Sigmoid colon (tissue), 7 donors: ENCODE measurements around the gene KRT3. TPM values are rescaled to one million over a fixed set of nuclear protein-coding genes. Genes with fewer than 3 reads are reported as not detected.

Source experiments
- DNase-seq: peaks from one replicate; pipeline ENCODE4 v3.0.0-alpha.2; 2019
- H3K27ac ChIP-seq, 4 donors: fragments of 200-600 bp; sonication (generic); one replicate each; pipeline ENCODE4 v1.5.1; 2016 to 2019; ENCODE audit warnings: mild to moderate bottlenecking in 1 of 4
- H3K27me3 ChIP-seq, 3 donors: fragments of 200-600 bp; sonication (generic); one replicate each; pipeline ENCODE4 v1.5.1; 2019; ENCODE audit warnings: mild to moderate bottlenecking in 1 of 3
- H3K36me3 ChIP-seq, 4 donors: fragments of 200-600 bp; sonication (generic); one replicate each; pipeline ENCODE4 v1.5.1; 2016 to 2019
- H3K4me1 ChIP-seq, 4 donors: fragments of 200-600 bp; sonication (generic); one replicate each; pipeline ENCODE4 v1.5.1; 2017 to 2019
- H3K4me3 ChIP-seq, 4 donors: fragments of 200-600 bp; sonication (generic); one replicate each; pipeline ENCODE4 v1.5.1; 2017 to 2019; ENCODE audit warnings: mild to moderate bottlenecking in 2 of 4, moderate library complexity in 1 of 4
- H3K9me3 ChIP-seq, 4 donors: fragments of 200-600 bp in 3 of 4; sonication (generic) in 3 of 4; one replicate each; pipeline versions ENCODE4 v1.5.1 to v1.6.1; 2013 to 2019
- EP300 ChIP-seq, 4 donors: sonication (generic); formaldehyde crosslinking; IDR thresholded peaks; one replicate each; pipeline ENCODE4 v1.6.1; 2017; ENCODE audit warnings: antibody characterized with exemption in 4 of 4
- POLR2A ChIP-seq, 2 donors: fragments of 450-650 bp; IDR thresholded peaks; one replicate each; pipeline ENCODE4 v1.6.1; 2016; ENCODE audit warnings: antibody characterized with exemption in 2 of 2, mild to moderate bottlenecking in 2 of 2, moderate library complexity in 2 of 2
- POLR2AphosphoS5 ChIP-seq, 4 donors: sonication (generic); formaldehyde crosslinking; IDR thresholded peaks; one replicate each; pipeline ENCODE4 v1.6.1; 2017; ENCODE audit warnings: antibody characterized with exemption in 4 of 4
- WGBS, 2 donors: extraction: QIAGEN DNeasy Blood & Tissue Kit; methylation state at CpG; one replicate each; pipeline ENCODE4 v1.1.7; 2013; 5-methylcytosine and 5-hydroxymethylcytosine counted together
- intact Hi-C: fragments of 100-400 bp; cut with DNase I; formaldehyde crosslinking; loops from one replicate; pipeline ENCODE4 v1.15.1; 2023
- polyA plus RNA-seq, 3 donors: library from polyadenylated mRNA; stranded (reverse); fragments of 200-250 nt; gene quantifications; one replicate each; pipeline ENCODE4 v1.2.3, GENCODE V29; 2013
- total RNA-seq, 4 donors: library from RNA; depleted of rRNA; stranded (reverse); fragments of >200 nt; gene quantifications; one replicate each; pipeline ENCODE4 v1.1.0, GENCODE V29; 2016
- TF ChIP-seq, protein P1 (sequence below), 4 experiments: fragments of 450-650 bp in 3 of 4; fragments of 200-600 bp in 1 of 4; IDR thresholded peaks; one replicate each; pipeline ENCODE4 v1.5.1; 2016 to 2019; ENCODE audit warnings: antibody characterized with exemption in 4 of 4, mild to moderate bottlenecking in 3 of 4, moderate library complexity in 2 of 4
- donor health status: healthy with polysubstance abuse.
- donor health status: Bipolar disorder and iron deficiency.
- donor health status: healthy.

KRT3 gene
- total and polyA plus RNA-seq, 7 donors = not detected

DNA sequence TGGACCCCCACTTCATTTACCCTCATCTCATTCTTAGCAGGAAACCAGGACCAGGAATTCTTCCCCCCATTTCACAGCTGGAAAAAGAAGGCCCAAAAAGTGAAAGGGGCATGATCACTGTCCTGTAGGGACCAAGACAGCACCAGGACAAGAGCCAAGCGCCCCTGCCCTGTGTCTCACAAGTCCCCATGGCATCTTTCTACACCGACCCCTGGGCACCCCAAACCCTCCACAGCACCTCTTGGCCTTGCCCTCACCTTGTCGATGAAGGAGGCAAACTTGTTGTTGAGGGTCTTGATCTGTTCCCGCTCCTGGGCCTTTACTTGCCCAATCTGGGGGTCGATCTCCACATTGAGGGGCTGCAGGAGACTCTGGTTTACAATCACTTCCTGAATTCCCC is 19.5 kb downstream of the KRT3 start:
- Histone ChIP-seq H3K27me3 (no peaks in the 10 kb centered on the region), H3K9me3 (no peaks in the 10 kb centered on the region), H3K36me3 (no peaks in the 10 kb centered on the region), H3K27ac (no peak overlapping the region), H3K4me3 (no peak overlapping the region), H3K4me1 (no peaks in the 10 kb centered on the region)
- intact Hi-C loops = no loop called here
- TF ChIP-seq POLR2AphosphoS5 (IDR thresholded peaks at IDR 0.05) = no peak
- TF ChIP-seq, protein P1, sequence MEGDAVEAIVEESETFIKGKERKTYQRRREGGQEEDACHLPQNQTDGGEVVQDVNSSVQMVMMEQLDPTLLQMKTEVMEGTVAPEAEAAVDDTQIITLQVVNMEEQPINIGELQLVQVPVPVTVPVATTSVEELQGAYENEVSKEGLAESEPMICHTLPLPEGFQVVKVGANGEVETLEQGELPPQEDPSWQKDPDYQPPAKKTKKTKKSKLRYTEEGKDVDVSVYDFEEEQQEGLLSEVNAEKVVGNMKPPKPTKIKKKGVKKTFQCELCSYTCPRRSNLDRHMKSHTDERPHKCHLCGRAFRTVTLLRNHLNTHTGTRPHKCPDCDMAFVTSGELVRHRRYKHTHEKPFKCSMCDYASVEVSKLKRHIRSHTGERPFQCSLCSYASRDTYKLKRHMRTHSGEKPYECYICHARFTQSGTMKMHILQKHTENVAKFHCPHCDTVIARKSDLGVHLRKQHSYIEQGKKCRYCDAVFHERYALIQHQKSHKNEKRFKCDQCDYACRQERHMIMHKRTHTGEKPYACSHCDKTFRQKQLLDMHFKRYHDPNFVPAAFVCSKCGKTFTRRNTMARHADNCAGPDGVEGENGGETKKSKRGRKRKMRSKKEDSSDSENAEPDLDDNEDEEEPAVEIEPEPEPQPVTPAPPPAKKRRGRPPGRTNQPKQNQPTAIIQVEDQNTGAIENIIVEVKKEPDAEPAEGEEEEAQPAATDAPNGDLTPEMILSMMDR (IDR thresholded peaks at IDR 0.05) = no peak
- no peak for TF ChIP-seq POLR2A (IDR thresholded peaks at IDR 0.05)
- TF ChIP-seq EP300 (IDR thresholded peaks at IDR 0.05) = no peak
- no peak for DNase-seq
- 90 to 91% methylated on average over 5 of the region's 5 CpGs for WGBS, 2 donors

- TF ChIP-seq POLR2AphosphoS5 (IDR thresholded peaks at IDR 0.05) (no peak), EP300 (IDR thresholded peaks at IDR 0.05) (no peak), POLR2A (IDR thresholded peaks at IDR 0.05) (no peak)
- TF ChIP-seq, protein P1 (IDR thresholded peaks at IDR 0.05) = no peak
- DNase-seq = no peak
Measured at GRCh38 chr12:52774629-52775250, 21.2 kb downstream of the KRT3 start.

DNA sequence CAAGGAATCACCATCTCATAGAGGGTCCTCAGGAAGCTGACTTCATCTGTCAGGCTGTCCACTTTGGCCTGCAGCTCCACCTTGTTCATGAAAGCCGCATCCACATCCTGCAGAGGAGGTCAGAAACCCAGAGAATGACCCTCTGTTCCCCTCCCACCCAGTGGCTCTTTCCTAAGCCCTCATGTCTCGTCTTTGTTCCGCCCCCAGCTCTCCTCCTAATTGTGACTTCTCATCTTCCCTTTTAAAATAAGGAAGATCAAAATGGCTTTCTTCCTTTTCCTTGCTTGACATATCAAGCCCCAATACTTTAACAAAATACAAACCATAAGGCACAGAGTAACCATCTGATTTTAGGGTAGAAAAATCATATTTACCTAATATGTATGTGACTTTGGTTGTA is 23.1 kb downstream of the KRT3 start:
- no peaks in the 10 kb centered on the region for H3K27me3 ChIP-seq
- WGBS, 2 donors = 67% methylated on average over 3 of the region's 3 CpGs
- intact Hi-C loops = no loop called here
- no peaks in the 10 kb centered on the region for H3K36me3 ChIP-seq
- H3K4me1 ChIP-seq = no peaks in the 10 kb centered on the region
- no peak for DNase-seq
- H3K27ac ChIP-seq = no peak overlapping the region
- no peak overlapping the region for H3K4me3 ChIP-seq
- no peaks in the 10 kb centered on the region for H3K9me3 ChIP-seq
- TF ChIP-seq, protein P1 (IDR thresholded peaks at IDR 0.05) = no peak
- TF ChIP-seq POLR2AphosphoS5 (IDR thresholded peaks at IDR 0.05) (no peak), EP300 (IDR thresholded peaks at IDR 0.05) (no peak), POLR2A (IDR thresholded peaks at IDR 0.05) (no peak)

More at GRCh38 chr12:52774629-52775250, 21.2 kb downstream of the KRT3 start:
- Histone ChIP-seq H3K9me3 (no peaks in the 10 kb centered on the region), H3K4me1 (no peaks in the 10 kb centered on the region), H3K4me3 (no peak overlapping the region), H3K27me3 (no peaks in the 10 kb centered on the region), H3K36me3 (no peaks in the 10 kb centered on the region), H3K27ac (no peak overlapping the region)
- 80 to 81% methylated on average over 8 of the region's 8 CpGs for WGBS, 2 donors
- intact Hi-C loops = no loop called here

DNA sequence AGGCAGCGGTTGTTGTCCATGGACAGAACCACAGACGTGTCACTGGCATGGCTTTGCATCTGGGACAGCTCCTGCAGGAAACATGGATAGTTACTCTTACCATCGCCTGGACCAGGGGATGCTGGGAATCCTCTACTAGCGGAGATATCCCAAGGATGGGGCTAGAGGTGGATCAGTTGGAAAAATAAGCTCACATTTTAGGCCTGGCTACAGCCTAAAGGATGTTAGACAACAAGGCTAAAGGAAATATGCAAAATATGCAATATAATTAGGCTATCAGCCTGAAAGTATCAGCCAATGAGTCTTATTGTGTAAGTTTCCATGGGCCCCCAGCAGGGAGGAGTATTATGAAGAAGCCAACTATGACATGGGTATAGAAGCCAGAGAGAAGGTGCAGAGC is 23.7 kb downstream of the KRT3 start:
- intact Hi-C loops = no loop called here
- Histone ChIP-seq H3K36me3 (no peaks in the 10 kb centered on the region), H3K27ac (no peak overlapping the region), H3K27me3 (no peaks in the 10 kb centered on the region), H3K4me3 (no peak overlapping the region), H3K9me3 (no peaks in the 10 kb centered on the region), H3K4me1 (no peaks in the 10 kb centered on the region)
- TF ChIP-seq POLR2AphosphoS5 (IDR thresholded peaks at IDR 0.05) (no peak), EP300 (IDR thresholded peaks at IDR 0.05) (no peak), POLR2A (IDR thresholded peaks at IDR 0.05) (no peak)
- TF ChIP-seq, protein P1 (IDR thresholded peaks at IDR 0.05) = no peak
- 89% methylated on average over 4 of the region's 4 CpGs for WGBS, 2 donors
- no peak for DNase-seq

GRCh38 chr12:52771505-52771904 is 24.4 kb downstream of the KRT3 start:
- H3K27me3 ChIP-seq = no peaks in the 10 kb centered on the region
- intact Hi-C loops = no loop called here
- H3K36me3 ChIP-seq = no peaks in the 10 kb centered on the region
- no peaks in the 10 kb centered on the region for H3K9me3 ChIP-seq
- TF ChIP-seq POLR2A (IDR thresholded peaks at IDR 0.05) (no peak), POLR2AphosphoS5 (IDR thresholded peaks at IDR 0.05) (no peak), EP300 (IDR thresholded peaks at IDR 0.05) (no peak)
- TF ChIP-seq, protein P1 (IDR thresholded peaks at IDR 0.05) = no peak
- WGBS, 2 donors = 77 to 80% methylated on average over 4 of the region's 4 CpGs
- no peaks in the 10 kb centered on the region for H3K4me1 ChIP-seq
- DNase-seq = no peak
- H3K4me3 ChIP-seq = no peak overlapping the region
- H3K27ac ChIP-seq = no peak overlapping the region
